Endothelial cell of umbilical vein (primary cell): ENCODE data around the gene TOM1L2. TPM values are rescaled to one million over a fixed set of nuclear protein-coding genes. Genes with fewer than 3 reads are reported as not detected.

ENCODE experiments used
- BruUV-seq: library from RNA; stranded (reverse); fragments of 400-500 nt; replicated peaks from 2 replicates; lab custom pipeline; 2021; lab: Mats Ljungman, UMichigan
- CTCF ChIA-PET: fragments of 300-600, 350-600 bp; sonication (Branson Sonifier 250); formaldehyde crosslinking; loops from one replicate; lab custom pipeline; 2021; ENCODE audit warnings: antibody characterized with exemption, inconsistent platforms; lab: Charles Lee
- POLR2A ChIA-PET: fragments of 300-600, 350-600 bp; sonication (Branson Sonifier 250); formaldehyde crosslinking; loops from one replicate; lab custom pipeline; 2021; ENCODE audit warnings: antibody characterized with exemption, inconsistent platforms; lab: Charles Lee
- DNase-seq: peaks from one replicate; pipeline ENCODE4 v3.0.0-alpha.2; 2011; ENCODE audit warnings: low read depth, low spot score
- FAIRE-seq: peaks from 2 replicates; lab custom pipeline; 2011; peaks lifted over from hg19 to GRCh38; lab: Jason Lieb, UNC
- H2AFZ ChIP-seq: 2 replicates; pipeline ENCODE4 v1.6.0; 2012; ENCODE audit warnings: low read depth, low read length, control low read depth, inconsistent platforms
- H3K27ac ChIP-seq: 2 replicates; pipeline ENCODE4 v1.5.1; 2011; ENCODE audit warnings: low read depth, mild to moderate bottlenecking, control low read depth, low read length, moderate library complexity; ENCODE audit not compliant: insufficient read depth
- H3K27me3 ChIP-seq, 2 experiments: 2 replicates each; pipeline versions ENCODE4 v1.6.0 to v1.6.1; 2011; ENCODE audit warnings: low read length in 2 of 2, mixed read lengths in 1 of 2; ENCODE audit not compliant: control insufficient read depth in 2 of 2, insufficient read depth in 2 of 2
- H3K36me3 ChIP-seq, 2 experiments: 2 replicates in 1 of 2; 3 replicates in 1 of 2; pipeline ENCODE4 v1.5.1; 2011; ENCODE audit warnings: low read length in 2 of 2, mild to moderate bottlenecking in 1 of 2, moderate library complexity in 1 of 2; ENCODE audit not compliant: control insufficient read depth in 2 of 2, insufficient read depth in 2 of 2; ENCODE audit errors: extremely low read depth in 1 of 2
- H3K4me1 ChIP-seq: 3 replicates; pipeline ENCODE4 v1.5.1; 2011; ENCODE audit warnings: mild to moderate bottlenecking, low read length; ENCODE audit not compliant: control insufficient read depth, insufficient read depth; ENCODE audit errors: extremely low read depth
- H3K4me2 ChIP-seq: 2 replicates; pipeline ENCODE4 v1.6.1; 2011; ENCODE audit warnings: low read length, control low read depth, mixed read lengths; ENCODE audit not compliant: insufficient read depth
- H3K4me3 ChIP-seq, 3 experiments: fragments of 200-600 bp in 1 of 3; sonication (generic), shearing (Covaris generic) in 1 of 3; replicated peaks in 1 of 3; 2 replicates each; pipeline ENCODE4 v1.5.1; 2011 to 2016; ENCODE audit warnings: control low read depth in 3 of 3, low read length in 3 of 3, mild to moderate bottlenecking in 2 of 3, inconsistent platforms in 1 of 3, low read depth in 1 of 3, moderate library complexity in 1 of 3; ENCODE audit not compliant: insufficient read depth in 1 of 3
- H3K79me2 ChIP-seq: 2 replicates; pipeline ENCODE4 v1.6.0; 2012; ENCODE audit warnings: low read length, inconsistent platforms; ENCODE audit not compliant: control insufficient read depth, insufficient read depth
- H3K9ac ChIP-seq: replicated peaks from 2 replicates; pipeline ENCODE3; 2011; ENCODE audit warnings: low read length, control low read depth; ENCODE audit not compliant: insufficient read depth; ENCODE audit errors: extremely low read depth
- H3K9me1 ChIP-seq: replicated peaks from 3 replicates; pipeline ENCODE4 v1.6.0; 2011; ENCODE audit warnings: mild to moderate bottlenecking, low read length; ENCODE audit not compliant: control insufficient read depth, insufficient read depth; ENCODE audit errors: extremely low read depth
- H3K9me3 ChIP-seq: replicated peaks from 2 replicates; pipeline ENCODE4 v1.5.1; 2012; ENCODE audit warnings: low read length, inconsistent platforms; ENCODE audit not compliant: control insufficient read depth, insufficient read depth
- H4K20me1 ChIP-seq: replicated peaks from 2 replicates; pipeline ENCODE3; 2011; ENCODE audit warnings: mild to moderate bottlenecking, low read length; ENCODE audit not compliant: control insufficient read depth, insufficient read depth; ENCODE audit errors: extremely low read depth
- EZH2 ChIP-seq: IDR thresholded peaks from 2 replicates; pipeline ENCODE4 v1.6.1; 2012; ENCODE audit warnings: borderline replicate concordance, low read depth, mild to moderate bottlenecking, moderate library complexity, low read length, inconsistent platforms; ENCODE audit not compliant: severe bottlenecking
- GATA2 ChIP-seq: IDR thresholded peaks from 2 replicates; pipeline ENCODE4 v1.7.0; 2011; ENCODE audit warnings: low read depth, mild to moderate bottlenecking, moderate library complexity, mixed read lengths, low read length; ENCODE audit not compliant: insufficient read length, insufficient read depth
- JUN ChIP-seq: IDR thresholded peaks from 2 replicates; pipeline ENCODE4 v1.6.1; 2011; ENCODE audit warnings: borderline replicate concordance, low read depth; ENCODE audit not compliant: insufficient read length, insufficient read depth
- POLR2AphosphoS5 ChIP-seq: IDR thresholded peaks from 2 replicates; pipeline ENCODE4 v1.6.1; 2012; ENCODE audit warnings: low read depth, mild to moderate bottlenecking, control low read depth, low read length, moderate library complexity; ENCODE audit not compliant: insufficient read depth
- dilution Hi-C: fragments of 300-500 bp; cut with MboI; formaldehyde crosslinking; loops from one replicate; pipeline ENCODE4 v1.15.0; 2019; ENCODE audit warnings: low sequenced_read_pairs; ENCODE audit not compliant: extremely low pct_ligation_motif_present
- intact Hi-C: fragments of 100-400 bp; cut with micrococcal nuclease; formaldehyde crosslinking; loops from one replicate; pipeline ENCODE4 v1.10.0; 2022
- polyA plus RNA-seq, 4 experiments: library from polyadenylated mRNA; depleted of rRNA in 3 of 4; stranded (reverse) in 3 of 4; unstranded in 1 of 4; fragments of >200 nt; gene quantifications; 2 replicates each; pipeline versions ENCODE4 v1.2.1 to v1.2.3, GENCODE V29; 2011 to 2012; ENCODE audit warnings: missing spikeins in 1 of 4
- total RNA-seq: library from RNA; stranded (reverse); gene quantifications from 2 replicates; pipeline ENCODE4 v1.2.3, GENCODE V29; 2021
- TF ChIP-seq, protein P1 (sequence below): IDR thresholded peaks from 2 replicates; pipeline ENCODE4 v1.6.1; 2011; ENCODE audit not compliant: insufficient read depth, insufficient read length
- TF ChIP-seq, protein P2 (sequence below), 2 donors: IDR thresholded peaks; 1 replicate in 1 of 2; 2 replicates in 1 of 2; pipeline ENCODE4 v1.5.1; 2011; ENCODE audit warnings: low read length in 2 of 2, mild to moderate bottlenecking in 2 of 2, moderate library complexity in 2 of 2, control low read depth in 1 of 2, inconsistent platforms in 1 of 2, low read depth in 1 of 2; ENCODE audit not compliant: insufficient read depth in 1 of 2; ENCODE audit errors: extremely low read depth in 1 of 2

The TOM1L2 gene
- total and polyA plus RNA-seq, 2 donors (not counting 3 experiments of a cell fraction or from before 2014, with no cell fraction given): 31.7 to 37.6 TPM

DNA sequence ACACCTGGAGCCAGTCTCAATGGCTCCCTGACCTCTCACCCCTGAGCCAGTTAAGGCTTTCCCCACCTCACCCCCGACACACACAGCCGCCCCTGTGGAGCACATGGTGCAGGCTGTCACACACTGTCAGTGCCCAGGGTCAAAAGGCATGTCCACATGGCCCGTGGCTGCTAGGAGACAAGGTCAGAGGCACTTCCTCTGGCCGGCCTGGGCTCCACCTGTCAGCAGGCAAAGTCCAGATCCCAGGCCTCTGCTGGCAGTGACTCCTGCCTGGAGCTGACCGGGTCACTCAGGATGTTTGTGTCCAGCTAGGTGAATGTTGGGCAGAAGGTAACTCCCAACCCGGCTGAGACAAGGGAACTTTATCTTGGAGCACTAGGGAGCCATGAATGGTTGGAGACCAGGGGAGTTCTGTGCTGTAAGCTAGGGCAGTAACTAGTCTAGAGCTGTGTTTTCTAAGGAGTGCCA lies 141.4 kb downstream of the TOM1L2 start:
- no TSS peak for BruUV-seq
- Histone ChIP-seq H3K4me1 (peaks cover 18% of the 10 kb centered on the region), H4K20me1 (no peaks in the 10 kb centered on the region), H3K36me3 (peaks cover 0 to 3% of the 10 kb centered on the region in 2 experiments), H3K4me2 (no peak overlapping the region), H2AFZ (no peak overlapping the region), H3K79me2 (peaks cover 85% of the 10 kb centered on the region), H3K27me3 (no peaks in the 10 kb centered on the region), H3K9ac (no peak overlapping the region), H3K27ac (no peak overlapping the region), H3K9me1 (no peaks in the 10 kb centered on the region), H3K9me3 (no peaks in the 10 kb centered on the region), H3K4me3 (no peak overlapping the region)
- ChIA-PET CTCF (interaction anchor here (1.4 to 1.8 kb wide), 3 partner anchors 10 to 88 kb away, joined by 3 to 4 read pairs (median 4); no protein-coding TSS in a partner anchor), POLR2A (no interaction called here)
- intact Hi-C loops (no loop called here), dilution Hi-C loops (no loop called here)
- no peak for DNase-seq
- TF ChIP-seq, protein P1, sequence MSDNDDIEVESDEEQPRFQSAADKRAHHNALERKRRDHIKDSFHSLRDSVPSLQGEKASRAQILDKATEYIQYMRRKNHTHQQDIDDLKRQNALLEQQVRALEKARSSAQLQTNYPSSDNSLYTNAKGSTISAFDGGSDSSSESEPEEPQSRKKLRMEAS: no peak
- no peak for TF ChIP-seq EZH2
- TF ChIP-seq, protein P2, sequence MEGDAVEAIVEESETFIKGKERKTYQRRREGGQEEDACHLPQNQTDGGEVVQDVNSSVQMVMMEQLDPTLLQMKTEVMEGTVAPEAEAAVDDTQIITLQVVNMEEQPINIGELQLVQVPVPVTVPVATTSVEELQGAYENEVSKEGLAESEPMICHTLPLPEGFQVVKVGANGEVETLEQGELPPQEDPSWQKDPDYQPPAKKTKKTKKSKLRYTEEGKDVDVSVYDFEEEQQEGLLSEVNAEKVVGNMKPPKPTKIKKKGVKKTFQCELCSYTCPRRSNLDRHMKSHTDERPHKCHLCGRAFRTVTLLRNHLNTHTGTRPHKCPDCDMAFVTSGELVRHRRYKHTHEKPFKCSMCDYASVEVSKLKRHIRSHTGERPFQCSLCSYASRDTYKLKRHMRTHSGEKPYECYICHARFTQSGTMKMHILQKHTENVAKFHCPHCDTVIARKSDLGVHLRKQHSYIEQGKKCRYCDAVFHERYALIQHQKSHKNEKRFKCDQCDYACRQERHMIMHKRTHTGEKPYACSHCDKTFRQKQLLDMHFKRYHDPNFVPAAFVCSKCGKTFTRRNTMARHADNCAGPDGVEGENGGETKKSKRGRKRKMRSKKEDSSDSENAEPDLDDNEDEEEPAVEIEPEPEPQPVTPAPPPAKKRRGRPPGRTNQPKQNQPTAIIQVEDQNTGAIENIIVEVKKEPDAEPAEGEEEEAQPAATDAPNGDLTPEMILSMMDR (IDR thresholded peaks at IDR 0.05; ENCODE audit: extremely low read depth in 1 of 2, insufficient read depth in 1 of 2, low read depth in 1 of 2, low read length in 2 of 2): no peak
- TF ChIP-seq JUN: no peak
- TF ChIP-seq GATA2: no peak
- TF ChIP-seq POLR2AphosphoS5: no peak
- no peak for FAIRE-seq
